NT2/D1 (cell line): Measurements from ENCODE around the gene CAMK2G.

Experiments
- SUZ12 ChIP-seq: IDR thresholded peaks from 2 replicates; pipeline ENCODE4 v1.6.1; 2011; ENCODE audit not compliant: insufficient read length, insufficient read depth; ENCODE audit errors: extremely low read depth
- YY1 ChIP-seq: IDR thresholded peaks from 2 replicates; pipeline ENCODE4 v1.6.1; 2011; ENCODE audit not compliant: insufficient read length, insufficient read depth
- ZNF274 ChIP-seq: IDR thresholded peaks from 2 replicates; pipeline ENCODE4 v1.6.1; 2011; ENCODE audit warnings: mild to moderate bottlenecking, low read depth, low read length

DNA sequence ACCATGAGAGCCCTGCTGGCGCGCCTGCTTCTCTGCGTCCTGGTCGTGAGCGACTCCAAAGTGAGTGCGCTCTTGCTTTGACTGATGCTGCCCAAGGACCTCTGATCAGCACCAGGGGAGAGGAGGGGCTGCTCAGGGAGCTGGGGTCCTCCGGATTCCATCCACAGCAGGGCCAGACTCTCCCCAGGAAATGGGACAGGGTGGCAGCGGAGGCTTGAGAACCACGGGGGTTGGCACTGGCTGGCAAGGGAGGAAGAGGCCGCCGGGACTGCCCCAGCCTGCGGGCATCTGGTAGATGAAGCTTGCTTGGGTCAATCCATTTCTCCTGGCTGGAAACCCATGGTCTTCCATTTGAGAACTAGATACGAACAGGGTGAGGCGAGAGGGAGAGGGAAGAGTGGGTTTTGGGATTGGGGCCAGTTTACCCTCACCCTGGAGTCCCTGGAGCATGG, 37.2 kb upstream of the CAMK2G start:
- TF ChIP-seq YY1 (no peak), SUZ12 (no peak), ZNF274 (no peak)
